ENCODE results near the gene GPR3. TPM values are rescaled to one million over a fixed set of nuclear protein-coding genes. Genes with fewer than 3 reads are reported as not detected.

The GPR3 gene
- total and polyA plus RNA-seq, 8 donors, result 0.18 to 0.43 (median 0.27) TPM; not detected in 4

DNA sequence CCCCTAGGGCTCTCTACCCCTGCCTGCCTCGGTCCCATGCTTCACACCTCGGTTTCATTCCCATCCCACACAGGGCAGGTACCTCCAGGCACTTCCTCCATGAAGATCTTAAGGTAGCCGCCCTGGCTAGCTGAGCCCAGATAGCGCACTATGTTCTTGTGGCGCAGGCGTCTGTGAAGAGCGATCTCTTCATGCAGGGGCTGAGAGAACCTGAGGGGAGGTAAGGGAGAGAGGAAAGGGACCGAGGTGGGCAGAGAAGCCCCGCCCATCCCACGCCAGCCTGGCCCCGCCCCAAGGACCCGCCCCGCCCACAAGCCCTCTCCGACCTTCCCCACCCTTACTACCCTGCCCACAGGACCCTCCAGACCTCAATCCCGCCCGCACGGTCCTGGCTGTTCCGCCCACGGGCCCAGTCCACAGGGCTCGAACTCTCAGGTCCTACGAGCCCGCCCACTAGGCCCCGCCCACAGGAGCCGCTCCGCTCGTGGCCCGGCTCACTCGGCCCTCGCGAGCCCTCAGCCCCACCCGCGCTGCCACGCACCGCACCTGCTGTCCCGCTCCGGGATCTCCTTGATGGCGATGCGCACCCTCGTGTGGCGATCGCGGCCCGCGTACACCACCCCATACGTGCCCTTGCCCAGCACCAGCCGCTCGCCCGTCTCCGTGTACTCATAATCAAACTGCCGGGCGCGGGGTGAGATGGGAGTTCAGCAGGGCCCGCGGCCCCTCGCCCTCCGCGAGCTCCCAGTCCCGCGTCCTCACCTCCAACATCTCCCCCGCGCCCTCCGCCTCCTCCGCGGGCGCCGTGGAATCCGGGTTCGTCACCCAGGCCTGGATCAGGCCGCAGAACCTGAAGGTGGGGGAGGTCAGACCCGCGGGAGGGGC is 32.0 kb upstream of the GPR3 start:
- TF ChIP-seq EP300 (IDR thresholded peaks at IDR 0.05), result no peak
- Histone ChIP-seq H3K36me3 (peaks cover 56 to 89% (median 82%) of the 10 kb centered on the region in 4 donors), H3K4me3 (peak overlapping the region; percentile 26 to 44 (median 38)), H3K27me3 (no peaks in the 10 kb centered on the region), H3K9me3 (no peaks in the 10 kb centered on the region), H3K4me1 (peaks cover 32 to 58% (median 41%) of the 10 kb centered on the region in 4 donors), H3K27ac (no peak overlapping the region)
- intact Hi-C loops (cut with DNase I; ENCODE audit: low total_unique reads), result no loop called here
- peak in 1 of 2 donors; percentile 69 for DNase-seq
- WGBS, 5 donors, result 36 to 42% (median 40%) methylated on average over 62 to 71 of the region's 71 CpGs

DNA sequence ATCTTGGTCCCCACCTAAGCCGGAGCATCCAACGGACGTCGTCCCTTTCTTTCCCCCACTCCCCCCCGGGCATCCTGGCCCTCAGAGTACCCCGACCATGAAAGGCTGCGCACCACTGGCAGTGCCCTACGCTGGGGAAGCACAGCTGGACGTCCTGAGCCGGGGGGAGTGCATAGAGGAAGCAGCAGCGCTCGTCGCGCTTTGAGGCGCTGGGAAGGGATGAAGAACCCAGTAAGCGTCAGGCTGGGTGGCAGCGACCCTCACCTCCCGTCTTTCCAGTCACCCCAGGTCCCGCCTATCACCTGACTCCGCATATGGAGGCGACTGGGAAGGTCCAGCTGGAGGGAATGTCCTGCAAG is 31.4 kb upstream of the GPR3 start:
- intact Hi-C loops (cut with DNase I; ENCODE audit: low total_unique reads), result no loop called here
- H3K36me3 ChIP-seq, result peaks cover 50 to 83% (median 76%) of the 10 kb centered on the region in 4 donors
- peaks cover 33 to 62% (median 43%) of the 10 kb centered on the region in 4 donors for H3K4me1 ChIP-seq
- H3K4me3 ChIP-seq, result peak overlapping the region in 3 of 4 donors; percentile 34 to 44 (median 41)
- WGBS, 5 donors, result 82 to 89% (median 87%) methylated on average over 21 of the region's 21 CpGs
- no peak for TF ChIP-seq POLR2AphosphoS5 (IDR thresholded peaks at IDR 0.05)
- TF ChIP-seq POLR2A (IDR thresholded peaks at IDR 0.05), result no peak
- no peak for TF ChIP-seq EP300 (IDR thresholded peaks at IDR 0.05)
- TF ChIP-seq CTCF (IDR thresholded peaks at IDR 0.05), result no peak
- no peaks in the 10 kb centered on the region for H3K27me3 ChIP-seq
- no peak overlapping the region for H3K27ac ChIP-seq
- no peak for DNase-seq
- H3K9me3 ChIP-seq, result no peaks in the 10 kb centered on the region

- intact Hi-C loops (cut with DNase I; ENCODE audit: low total_unique reads), result no loop called here
- no peak overlapping the region for H3K4me3 ChIP-seq
- no peak for TF ChIP-seq CTCF (IDR thresholded peaks at IDR 0.05)
- TF ChIP-seq EP300 (IDR thresholded peaks at IDR 0.05), result no peak
- no peak for TF ChIP-seq POLR2AphosphoS5 (IDR thresholded peaks at IDR 0.05)
- no peak for TF ChIP-seq POLR2A (IDR thresholded peaks at IDR 0.05)
- WGBS, 5 donors, result 85 to 95% (median 91%) methylated on average over 7 to 8 of the region's 8 CpGs
- H3K27me3 ChIP-seq, result no peaks in the 10 kb centered on the region
- H3K36me3 ChIP-seq, result peaks cover 46 to 77% (median 70%) of the 10 kb centered on the region in 4 donors
- H3K4me1 ChIP-seq, result peaks cover 33 to 57% (median 38%) of the 10 kb centered on the region in 4 donors
- H3K9me3 ChIP-seq, result no peaks in the 10 kb centered on the region
- DNase-seq, result no peak
- no peak overlapping the region for H3K27ac ChIP-seq
Observed at GRCh38 chr1:27361553-27361952, 30.9 kb upstream of the GPR3 start.

DNA sequence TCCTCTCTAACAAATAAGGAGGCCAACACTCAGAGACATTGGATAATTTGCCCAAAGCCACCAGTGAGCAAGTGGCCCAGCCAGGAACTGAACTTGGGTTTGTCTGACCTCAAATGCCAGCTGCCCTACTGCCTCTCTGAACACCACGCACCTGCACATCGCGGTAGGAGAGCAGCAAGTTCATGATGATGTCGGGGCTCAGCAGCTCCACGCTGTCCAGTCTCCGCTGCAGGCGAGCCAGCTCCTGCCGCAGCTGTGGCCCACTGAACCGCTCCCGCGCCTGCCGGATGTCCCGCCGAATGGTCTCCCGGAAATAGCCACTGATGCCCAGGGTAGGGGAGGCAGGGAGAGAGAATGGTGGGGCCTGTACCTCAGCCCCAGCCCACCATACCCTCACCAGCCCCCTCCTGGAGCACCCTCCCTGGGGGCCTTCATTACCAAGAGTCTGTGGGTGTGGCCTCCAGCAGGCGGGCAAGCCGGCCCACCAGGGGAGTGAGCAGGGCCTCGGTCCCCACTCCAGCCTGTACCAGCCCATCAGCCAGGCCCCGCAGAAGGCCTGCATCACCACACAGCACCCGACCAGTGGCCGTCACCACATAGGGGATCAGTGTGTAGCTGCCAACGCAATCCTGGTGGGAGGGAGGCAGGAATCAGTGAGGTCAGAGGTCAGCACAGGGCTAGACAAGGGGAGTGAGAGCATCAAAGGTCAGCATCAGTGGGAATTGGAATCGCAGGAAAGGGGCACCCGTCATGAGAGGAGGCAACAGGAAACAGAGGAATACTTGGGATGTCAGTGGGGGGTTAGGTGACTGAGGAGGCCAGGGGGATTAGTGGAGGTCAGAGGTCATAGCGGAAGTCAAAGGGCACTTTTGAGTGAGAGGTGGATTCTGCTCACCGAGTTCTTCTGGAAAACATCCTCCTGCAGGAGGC is 28.4 kb upstream of the GPR3 start:
- 89 to 95% (median 93%) methylated on average over 17 to 26 of the region's 26 CpGs for WGBS, 5 donors
- Histone ChIP-seq H3K27ac (peak overlapping the region in 3 of 5 donors; percentile 94 to 98 (median 96)), H3K9me3 (no peaks in the 10 kb centered on the region), H3K4me3 (peak overlapping the region in 1 of 4 donors; percentile 56), H3K4me1 (peaks cover 35 to 60% (median 42%) of the 10 kb centered on the region in 4 donors), H3K36me3 (peaks cover 30 to 54% (median 51%) of the 10 kb centered on the region in 4 donors), H3K27me3 (no peaks in the 10 kb centered on the region)
- TF ChIP-seq POLR2AphosphoS5 (IDR thresholded peaks at IDR 0.05), result no peak
- no peak for TF ChIP-seq POLR2A (IDR thresholded peaks at IDR 0.05)
- TF ChIP-seq EP300 (IDR thresholded peaks at IDR 0.05), result no peak
- TF ChIP-seq CTCF (IDR thresholded peaks at IDR 0.05), result no peak
- DNase-seq, result peak in 1 of 2 donors; percentile 12
- intact Hi-C loops (cut with DNase I; ENCODE audit: low total_unique reads), result no loop called here

Measured in stomach (tissue), 9 donors.